HEK293 (cell line): ENCODE data around the gene TCF7.

Experiments used
- GFI1B ChIP-seq: fragments of 450-650 bp; formaldehyde crosslinking; IDR thresholded peaks from 2 replicates; pipeline ENCODE4 v1.5.1; 2016; ENCODE audit warnings: missing biosample characterization, missing genetic modification characterization
- MEIS1 ChIP-seq: sonication (generic); formaldehyde crosslinking; IDR thresholded peaks from 2 replicates; pipeline ENCODE4 v1.8.1; 2022; ENCODE audit warnings: missing genetic modification reagents, mild to moderate bottlenecking, borderline replicate concordance
- ZFP41 ChIP-seq: fragments of 450-650 bp; formaldehyde crosslinking; IDR thresholded peaks from 2 replicates; pipeline ENCODE4 v1.5.1; 2016; ENCODE audit warnings: missing biosample characterization, missing genetic modification characterization, borderline replicate concordance
- ZNF132 ChIP-seq: fragments of 450-650 bp; formaldehyde crosslinking; IDR thresholded peaks from 2 replicates; pipeline ENCODE4 v1.5.1; 2017; ENCODE audit warnings: missing biosample characterization, missing genetic modification characterization, borderline replicate concordance
- ZNF133 ChIP-seq: fragments of 450-650 bp; formaldehyde crosslinking; IDR thresholded peaks from 2 replicates; pipeline ENCODE4 v1.5.1; 2016; ENCODE audit warnings: missing biosample characterization, missing genetic modification characterization
- ZNF473 ChIP-seq: fragments of 450-650 bp; formaldehyde crosslinking; IDR thresholded peaks from 2 replicates; pipeline ENCODE4 v1.5.1; 2017; ENCODE audit warnings: missing biosample characterization, missing genetic modification characterization
- ZNF677 ChIP-seq: fragments of 450-650 bp; IDR thresholded peaks from 2 replicates; pipeline ENCODE4 v1.5.0; 2018; ENCODE audit warnings: missing biosample characterization, mild to moderate bottlenecking, missing genetic modification characterization, moderate library complexity
- TF ChIP-seq, protein P1 (sequence below): IDR thresholded peaks from 2 replicates; pipeline ENCODE4 v1.6.1; 2011; ENCODE audit warnings: mild to moderate bottlenecking, low read depth, low read length, borderline replicate concordance
- TF ChIP-seq, protein P2 (sequence below): fragments of 450-650 bp; formaldehyde crosslinking; IDR thresholded peaks from 2 replicates; pipeline ENCODE4 v1.5.1; 2016; ENCODE audit warnings: missing biosample characterization, missing genetic modification characterization
- TF ChIP-seq, protein P3 (sequence below): fragments of 450-650 bp; formaldehyde crosslinking; IDR thresholded peaks from 2 replicates; pipeline ENCODE4 v1.5.1; 2016; ENCODE audit warnings: missing biosample characterization, missing genetic modification characterization, low read depth
- TF ChIP-seq, protein P4 (sequence below): fragments of 450-650 bp; formaldehyde crosslinking; IDR thresholded peaks from 2 replicates; pipeline ENCODE4 v1.5.1; 2016; ENCODE audit warnings: missing biosample characterization, missing genetic modification characterization, borderline replicate concordance
- TF ChIP-seq, protein P5 (sequence below): fragments of 450-650 bp; formaldehyde crosslinking; IDR thresholded peaks from 2 replicates; pipeline ENCODE4 v1.5.1; 2016; ENCODE audit warnings: missing biosample characterization, missing genetic modification characterization

DNA sequence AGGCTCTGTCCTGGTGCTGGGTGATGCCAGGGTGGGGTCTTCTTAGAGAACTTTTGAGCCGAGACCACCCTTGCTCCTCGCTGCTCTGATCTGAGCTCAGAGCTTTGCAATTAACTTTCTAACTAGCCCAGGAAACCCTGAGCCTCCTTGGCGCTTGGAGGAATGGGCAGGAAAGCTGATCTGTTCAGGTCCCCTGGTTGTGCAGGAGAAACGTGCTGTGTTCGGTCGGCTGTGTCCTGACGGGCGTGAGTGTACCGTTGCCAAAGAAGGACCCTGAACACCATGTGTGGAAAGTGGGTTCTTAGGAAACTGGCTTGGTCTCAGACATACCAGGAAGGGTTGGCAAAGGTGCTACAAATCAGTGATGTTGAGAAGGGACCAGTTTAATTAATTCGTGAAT, 1.8 kb downstream of the TCF7 start:
- TF ChIP-seq, protein P1, sequence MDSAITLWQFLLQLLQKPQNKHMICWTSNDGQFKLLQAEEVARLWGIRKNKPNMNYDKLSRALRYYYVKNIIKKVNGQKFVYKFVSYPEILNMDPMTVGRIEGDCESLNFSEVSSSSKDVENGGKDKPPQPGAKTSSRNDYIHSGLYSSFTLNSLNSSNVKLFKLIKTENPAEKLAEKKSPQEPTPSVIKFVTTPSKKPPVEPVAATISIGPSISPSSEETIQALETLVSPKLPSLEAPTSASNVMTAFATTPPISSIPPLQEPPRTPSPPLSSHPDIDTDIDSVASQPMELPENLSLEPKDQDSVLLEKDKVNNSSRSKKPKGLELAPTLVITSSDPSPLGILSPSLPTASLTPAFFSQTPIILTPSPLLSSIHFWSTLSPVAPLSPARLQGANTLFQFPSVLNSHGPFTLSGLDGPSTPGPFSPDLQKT, result no peak
- TF ChIP-seq ZNF473 (tag by site-specific recombination) (no peak), ZNF132 (tag by site-specific recombination) (no peak), GFI1B (tag by site-specific recombination) (no peak), ZNF133 (tag by site-specific recombination) (no peak), MEIS1 (CRISPR knock-in tag) (no peak), ZNF677 (tag by site-specific recombination) (no peak), ZFP41 (tag by site-specific recombination) (no peak)
- TF ChIP-seq, protein P2, sequence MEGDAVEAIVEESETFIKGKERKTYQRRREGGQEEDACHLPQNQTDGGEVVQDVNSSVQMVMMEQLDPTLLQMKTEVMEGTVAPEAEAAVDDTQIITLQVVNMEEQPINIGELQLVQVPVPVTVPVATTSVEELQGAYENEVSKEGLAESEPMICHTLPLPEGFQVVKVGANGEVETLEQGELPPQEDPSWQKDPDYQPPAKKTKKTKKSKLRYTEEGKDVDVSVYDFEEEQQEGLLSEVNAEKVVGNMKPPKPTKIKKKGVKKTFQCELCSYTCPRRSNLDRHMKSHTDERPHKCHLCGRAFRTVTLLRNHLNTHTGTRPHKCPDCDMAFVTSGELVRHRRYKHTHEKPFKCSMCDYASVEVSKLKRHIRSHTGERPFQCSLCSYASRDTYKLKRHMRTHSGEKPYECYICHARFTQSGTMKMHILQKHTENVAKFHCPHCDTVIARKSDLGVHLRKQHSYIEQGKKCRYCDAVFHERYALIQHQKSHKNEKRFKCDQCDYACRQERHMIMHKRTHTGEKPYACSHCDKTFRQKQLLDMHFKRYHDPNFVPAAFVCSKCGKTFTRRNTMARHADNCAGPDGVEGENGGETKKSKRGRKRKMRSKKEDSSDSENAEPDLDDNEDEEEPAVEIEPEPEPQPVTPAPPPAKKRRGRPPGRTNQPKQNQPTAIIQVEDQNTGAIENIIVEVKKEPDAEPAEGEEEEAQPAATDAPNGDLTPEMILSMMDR (tag by site-specific recombination), result no peak
- TF ChIP-seq, protein P3, sequence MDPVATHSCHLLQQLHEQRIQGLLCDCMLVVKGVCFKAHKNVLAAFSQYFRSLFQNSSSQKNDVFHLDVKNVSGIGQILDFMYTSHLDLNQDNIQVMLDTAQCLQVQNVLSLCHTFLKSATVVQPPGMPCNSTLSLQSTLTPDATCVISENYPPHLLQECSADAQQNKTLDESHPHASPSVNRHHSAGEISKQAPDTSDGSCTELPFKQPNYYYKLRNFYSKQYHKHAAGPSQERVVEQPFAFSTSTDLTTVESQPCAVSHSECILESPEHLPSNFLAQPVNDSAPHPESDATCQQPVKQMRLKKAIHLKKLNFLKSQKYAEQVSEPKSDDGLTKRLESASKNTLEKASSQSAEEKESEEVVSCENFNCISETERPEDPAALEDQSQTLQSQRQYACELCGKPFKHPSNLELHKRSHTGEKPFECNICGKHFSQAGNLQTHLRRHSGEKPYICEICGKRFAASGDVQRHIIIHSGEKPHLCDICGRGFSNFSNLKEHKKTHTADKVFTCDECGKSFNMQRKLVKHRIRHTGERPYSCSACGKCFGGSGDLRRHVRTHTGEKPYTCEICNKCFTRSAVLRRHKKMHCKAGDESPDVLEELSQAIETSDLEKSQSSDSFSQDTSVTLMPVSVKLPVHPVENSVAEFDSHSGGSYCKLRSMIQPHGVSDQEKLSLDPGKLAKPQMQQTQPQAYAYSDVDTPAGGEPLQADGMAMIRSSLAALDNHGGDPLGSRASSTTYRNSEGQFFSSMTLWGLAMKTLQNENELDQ, result no peak
- TF ChIP-seq, protein P4, sequence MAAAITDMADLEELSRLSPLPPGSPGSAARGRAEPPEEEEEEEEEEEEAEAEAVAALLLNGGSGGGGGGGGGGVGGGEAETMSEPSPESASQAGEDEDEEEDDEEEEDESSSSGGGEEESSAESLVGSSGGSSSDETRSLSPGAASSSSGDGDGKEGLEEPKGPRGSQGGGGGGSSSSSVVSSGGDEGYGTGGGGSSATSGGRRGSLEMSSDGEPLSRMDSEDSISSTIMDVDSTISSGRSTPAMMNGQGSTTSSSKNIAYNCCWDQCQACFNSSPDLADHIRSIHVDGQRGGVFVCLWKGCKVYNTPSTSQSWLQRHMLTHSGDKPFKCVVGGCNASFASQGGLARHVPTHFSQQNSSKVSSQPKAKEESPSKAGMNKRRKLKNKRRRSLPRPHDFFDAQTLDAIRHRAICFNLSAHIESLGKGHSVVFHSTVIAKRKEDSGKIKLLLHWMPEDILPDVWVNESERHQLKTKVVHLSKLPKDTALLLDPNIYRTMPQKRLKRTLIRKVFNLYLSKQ (tag by site-specific recombination), result no peak
- TF ChIP-seq, protein P5, sequence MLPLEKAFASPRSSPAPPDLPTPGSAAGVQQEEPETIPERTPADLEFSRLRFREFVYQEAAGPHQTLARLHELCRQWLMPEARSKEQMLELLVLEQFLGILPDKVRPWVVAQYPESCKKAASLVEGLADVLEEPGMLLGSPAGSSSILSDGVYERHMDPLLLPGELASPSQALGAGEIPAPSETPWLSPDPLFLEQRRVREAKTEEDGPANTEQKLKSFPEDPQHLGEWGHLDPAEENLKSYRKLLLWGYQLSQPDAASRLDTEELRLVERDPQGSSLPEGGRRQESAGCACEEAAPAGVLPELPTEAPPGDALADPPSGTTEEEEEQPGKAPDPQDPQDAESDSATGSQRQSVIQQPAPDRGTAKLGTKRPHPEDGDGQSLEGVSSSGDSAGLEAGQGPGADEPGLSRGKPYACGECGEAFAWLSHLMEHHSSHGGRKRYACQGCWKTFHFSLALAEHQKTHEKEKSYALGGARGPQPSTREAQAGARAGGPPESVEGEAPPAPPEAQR, result no peak
